Stimulated activated CD4-positive, alpha-beta T cell treated with anti-CD3 and anti-CD28 coated beads, Interleukin-12 subunit alpha, Interleukin-12 subunit beta, amount 100 ng/mL, for 4 hours (primary cell): ENCODE results near the gene VPS13C.

ENCODE experiments used
- DNase-seq: peaks from one replicate; pipeline ENCODE4 v3.0.0-alpha.2; 2020

The VPS13C gene, protein sequence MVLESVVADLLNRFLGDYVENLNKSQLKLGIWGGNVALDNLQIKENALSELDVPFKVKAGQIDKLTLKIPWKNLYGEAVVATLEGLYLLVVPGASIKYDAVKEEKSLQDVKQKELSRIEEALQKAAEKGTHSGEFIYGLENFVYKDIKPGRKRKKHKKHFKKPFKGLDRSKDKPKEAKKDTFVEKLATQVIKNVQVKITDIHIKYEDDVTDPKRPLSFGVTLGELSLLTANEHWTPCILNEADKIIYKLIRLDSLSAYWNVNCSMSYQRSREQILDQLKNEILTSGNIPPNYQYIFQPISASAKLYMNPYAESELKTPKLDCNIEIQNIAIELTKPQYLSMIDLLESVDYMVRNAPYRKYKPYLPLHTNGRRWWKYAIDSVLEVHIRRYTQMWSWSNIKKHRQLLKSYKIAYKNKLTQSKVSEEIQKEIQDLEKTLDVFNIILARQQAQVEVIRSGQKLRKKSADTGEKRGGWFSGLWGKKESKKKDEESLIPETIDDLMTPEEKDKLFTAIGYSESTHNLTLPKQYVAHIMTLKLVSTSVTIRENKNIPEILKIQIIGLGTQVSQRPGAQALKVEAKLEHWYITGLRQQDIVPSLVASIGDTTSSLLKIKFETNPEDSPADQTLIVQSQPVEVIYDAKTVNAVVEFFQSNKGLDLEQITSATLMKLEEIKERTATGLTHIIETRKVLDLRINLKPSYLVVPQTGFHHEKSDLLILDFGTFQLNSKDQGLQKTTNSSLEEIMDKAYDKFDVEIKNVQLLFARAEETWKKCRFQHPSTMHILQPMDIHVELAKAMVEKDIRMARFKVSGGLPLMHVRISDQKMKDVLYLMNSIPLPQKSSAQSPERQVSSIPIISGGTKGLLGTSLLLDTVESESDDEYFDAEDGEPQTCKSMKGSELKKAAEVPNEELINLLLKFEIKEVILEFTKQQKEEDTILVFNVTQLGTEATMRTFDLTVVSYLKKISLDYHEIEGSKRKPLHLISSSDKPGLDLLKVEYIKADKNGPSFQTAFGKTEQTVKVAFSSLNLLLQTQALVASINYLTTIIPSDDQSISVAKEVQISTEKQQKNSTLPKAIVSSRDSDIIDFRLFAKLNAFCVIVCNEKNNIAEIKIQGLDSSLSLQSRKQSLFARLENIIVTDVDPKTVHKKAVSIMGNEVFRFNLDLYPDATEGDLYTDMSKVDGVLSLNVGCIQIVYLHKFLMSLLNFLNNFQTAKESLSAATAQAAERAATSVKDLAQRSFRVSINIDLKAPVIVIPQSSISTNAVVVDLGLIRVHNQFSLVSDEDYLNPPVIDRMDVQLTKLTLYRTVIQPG (N-terminal part only)

DNA sequence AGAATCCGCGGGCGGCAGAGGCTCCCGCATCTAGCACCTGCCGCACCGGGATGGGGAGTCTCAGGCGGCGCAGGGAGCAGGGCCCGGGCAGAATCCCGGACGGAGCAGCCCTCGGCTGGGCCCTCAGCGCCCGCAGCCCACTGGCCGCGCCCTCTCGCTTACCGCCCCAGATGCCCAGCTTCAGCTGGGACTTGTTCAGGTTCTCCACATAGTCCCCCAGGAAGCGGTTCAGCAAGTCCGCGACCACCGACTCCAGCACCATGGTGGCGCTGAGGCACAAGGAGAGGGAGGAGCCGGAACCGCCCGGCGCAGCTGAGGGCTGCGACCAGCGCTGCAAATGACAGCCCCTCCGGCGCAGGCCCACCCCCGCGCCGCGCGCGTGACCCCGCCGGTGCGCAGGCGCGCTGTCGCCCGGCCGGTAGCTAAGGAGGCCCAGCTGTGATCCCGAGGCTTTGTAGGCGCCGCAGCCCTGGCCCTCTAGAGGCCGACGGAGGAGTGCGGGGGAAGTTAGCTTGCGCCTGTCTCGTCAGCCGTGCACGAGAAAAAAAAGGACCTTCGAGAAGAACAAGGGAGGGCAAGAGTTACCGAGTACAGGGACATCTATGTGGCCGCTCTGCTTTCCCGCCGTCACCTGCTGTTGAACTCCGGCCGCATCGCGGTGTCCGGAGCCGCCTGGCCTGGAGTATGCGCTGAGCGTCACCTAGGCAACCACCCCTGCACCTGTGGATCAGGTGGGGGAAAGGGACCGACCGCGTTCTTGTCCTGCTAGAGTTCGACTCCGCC is at the start of gene VPS13C:
Gene VPS13C, minus strand, starts transcription at position 335 of the 783 bp plus-strand sequence. Its CDS starts 73 bp downstream, at position 262.
- peak; percentile 81 for DNase-seq

DNA sequence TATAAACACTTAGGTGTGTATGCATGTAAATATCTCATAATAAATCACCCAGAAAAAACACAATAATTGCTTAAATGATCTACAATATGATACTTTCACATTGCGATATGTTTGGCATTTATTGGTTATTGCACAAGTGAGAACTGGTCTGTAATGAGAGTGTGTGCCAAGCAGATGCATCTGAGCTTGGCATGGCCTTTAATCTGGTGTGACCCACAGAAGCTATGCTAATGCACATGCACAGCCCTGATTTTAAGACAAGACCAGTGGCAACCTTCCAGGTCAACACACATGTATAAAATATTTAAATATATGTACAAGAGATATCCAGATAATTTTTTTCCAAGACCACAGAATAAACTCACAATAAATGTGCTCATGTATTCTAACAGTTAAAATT is 49.2 kb upstream of the VPS13C start:
- no peak for DNase-seq

DNA sequence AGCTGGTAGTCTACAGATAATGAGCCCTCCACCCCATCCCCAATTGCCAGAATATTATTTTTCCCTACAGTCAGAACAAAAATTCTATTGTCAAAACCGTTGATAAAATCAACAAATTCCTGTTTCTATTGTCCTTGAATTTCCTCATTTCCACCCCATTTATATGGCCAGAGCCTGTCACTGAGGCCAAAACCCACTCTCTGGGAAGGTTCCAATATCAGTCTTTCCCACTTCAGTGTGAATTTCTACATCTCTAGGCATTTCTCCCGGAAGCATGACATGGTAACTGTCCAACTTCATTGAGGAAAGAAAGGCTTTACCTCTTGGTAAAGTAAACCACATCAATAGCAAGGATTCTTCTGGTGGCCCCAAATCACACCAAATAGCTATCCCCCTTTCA is 48.2 kb upstream of the VPS13C start:
- DNase-seq: no peak

DNA sequence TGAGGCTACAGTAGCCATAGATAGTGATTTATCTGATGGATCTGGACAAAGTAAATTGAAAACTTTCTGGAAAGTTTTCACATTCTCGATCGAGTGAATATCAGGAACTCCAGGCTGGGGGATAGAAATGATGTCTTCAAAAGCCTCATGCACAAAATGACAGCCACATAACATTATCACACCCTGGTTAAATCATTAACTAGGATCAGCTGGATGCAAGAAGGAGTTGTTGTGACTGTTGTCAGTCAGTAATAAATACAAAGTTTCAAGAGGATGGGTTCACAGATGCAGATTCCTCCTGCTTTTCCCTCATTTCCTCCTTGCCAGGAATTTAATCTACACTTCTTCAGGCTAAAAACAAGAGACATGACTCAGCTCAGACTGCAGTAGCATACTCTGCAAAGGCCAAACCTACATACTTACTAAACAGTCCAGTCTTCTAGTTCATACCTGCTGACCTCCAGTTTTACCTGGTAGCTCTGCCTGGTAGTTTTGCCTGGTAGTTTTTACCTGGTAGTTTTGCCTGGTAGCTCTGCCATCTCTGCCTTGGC is 47.4 kb upstream of the VPS13C start:
- DNase-seq: no peak

DNA sequence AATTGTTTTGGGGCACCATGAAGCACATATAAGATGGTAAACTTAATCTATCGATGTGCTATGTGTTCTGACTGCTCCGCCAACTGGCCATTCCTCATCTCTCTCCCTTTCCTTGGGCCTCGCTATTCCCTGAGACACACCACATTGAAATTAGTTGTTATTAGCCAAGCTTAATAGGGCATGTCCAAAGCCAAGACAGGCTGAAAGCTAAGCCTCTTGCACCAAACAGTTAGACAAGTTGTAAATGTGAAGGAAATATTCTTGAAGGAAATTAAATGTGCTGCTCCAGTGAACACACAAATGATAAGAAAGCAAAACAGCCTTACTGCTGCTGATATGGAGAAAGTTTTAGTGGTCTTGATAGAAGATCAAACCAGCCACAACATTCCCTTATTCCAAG is 45.8 kb upstream of the VPS13C start:
- no peak for DNase-seq

DNA sequence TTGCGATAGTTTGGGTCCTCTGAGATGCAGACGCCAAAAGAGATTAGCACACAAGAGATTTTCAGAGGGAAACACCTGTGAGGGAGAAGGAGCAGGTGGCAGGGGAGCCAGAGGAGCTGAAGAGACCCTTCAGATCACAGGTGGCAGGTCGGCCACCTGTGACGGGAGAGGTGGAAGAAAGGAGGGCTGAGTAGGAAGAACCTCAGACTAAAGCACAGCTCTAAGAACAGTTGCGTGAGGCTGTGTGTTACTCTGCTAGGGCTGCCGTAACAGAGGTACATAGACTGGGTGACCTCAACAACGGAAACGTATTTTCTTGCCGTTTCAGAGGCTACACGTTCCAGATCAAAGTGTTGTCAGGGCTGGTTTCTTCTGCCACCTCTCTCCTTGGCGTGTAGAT is 45.0 kb upstream of the VPS13C start:
- no peak for DNase-seq

DNA sequence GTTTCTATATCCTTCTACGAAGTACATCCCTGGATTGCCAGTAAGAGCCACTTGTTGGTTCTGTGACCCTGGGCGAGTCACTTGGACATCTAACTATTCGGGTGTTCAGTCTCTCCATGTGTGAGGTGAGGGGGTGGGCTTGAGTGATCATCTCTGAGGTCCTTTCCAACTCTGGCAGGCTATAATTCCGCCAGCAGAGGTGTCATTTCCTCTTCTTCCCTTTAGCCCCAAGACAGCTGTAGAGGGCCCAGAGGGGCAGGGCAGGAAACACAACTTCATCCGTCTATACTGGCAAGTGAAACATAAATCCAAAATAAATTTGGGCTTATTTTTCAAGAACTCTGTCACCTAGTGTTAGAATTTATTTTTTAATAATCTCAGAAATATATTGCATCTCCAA is 44.6 kb upstream of the VPS13C start:
- no peak for DNase-seq

DNA sequence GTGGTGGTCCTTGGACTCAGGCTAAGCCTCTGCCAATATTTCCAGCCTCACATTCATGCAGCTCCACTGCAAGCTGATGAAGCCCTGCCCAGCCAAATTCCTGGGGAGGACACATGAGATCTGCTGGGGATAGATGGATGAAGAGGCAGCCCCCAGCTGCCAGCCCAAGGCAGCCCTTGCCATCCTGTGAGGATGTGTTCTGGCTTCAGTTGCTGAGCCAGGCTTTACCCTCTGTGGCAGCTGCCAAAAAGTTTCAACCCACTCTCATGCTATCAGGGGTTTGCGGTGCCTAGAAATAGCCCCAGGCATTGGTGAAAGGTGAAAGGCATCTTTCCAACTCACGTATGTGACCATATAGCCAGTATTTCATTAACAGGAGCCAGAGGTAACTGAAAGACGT is 44.2 kb upstream of the VPS13C start:
- no peak for DNase-seq

DNA sequence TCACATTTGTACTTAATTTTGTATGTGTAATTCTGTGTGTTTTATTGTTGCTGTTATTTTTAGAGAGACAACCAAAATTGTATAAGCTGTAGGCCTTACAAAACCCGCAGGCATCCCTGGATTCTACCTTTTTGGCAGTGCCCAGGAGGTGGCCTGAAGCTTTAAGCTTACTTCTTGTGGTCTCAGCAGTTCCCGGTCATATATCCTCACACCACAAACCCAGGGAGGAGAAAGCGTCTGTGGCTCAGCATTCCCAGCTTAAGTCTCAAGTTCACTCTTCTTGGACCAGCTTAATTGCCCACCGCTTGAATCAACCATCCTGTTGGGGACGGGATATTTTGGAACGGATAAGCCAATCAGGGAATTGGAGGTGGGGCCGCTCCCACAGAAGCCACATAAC is 43.2 kb upstream of the VPS13C start:
- no peak for DNase-seq

DNA sequence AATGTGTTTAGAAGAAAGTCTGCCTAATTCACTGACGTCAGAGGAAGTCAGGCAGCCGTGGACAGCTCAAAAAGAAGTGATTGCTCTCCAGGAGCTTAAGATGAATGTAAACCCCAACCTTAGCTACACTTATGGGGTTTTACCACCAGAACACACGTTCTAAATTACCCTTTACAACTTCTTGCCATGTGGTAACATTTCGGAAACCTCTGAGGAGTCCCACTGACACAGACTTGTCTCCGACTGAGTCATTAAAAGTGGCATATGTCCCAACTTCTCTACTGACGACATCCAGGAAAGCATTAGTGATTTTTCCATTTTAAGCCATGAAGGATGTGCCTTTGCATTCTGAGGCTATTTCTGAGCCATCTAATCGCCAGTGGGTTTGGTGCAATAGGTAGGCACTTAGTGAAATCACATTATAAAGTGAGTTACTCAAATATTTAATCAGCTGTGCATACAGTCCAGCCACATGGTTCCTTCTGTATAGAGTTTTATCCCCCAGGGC is 38.9 kb upstream of the VPS13C start:
- DNase-seq: no peak

DNA sequence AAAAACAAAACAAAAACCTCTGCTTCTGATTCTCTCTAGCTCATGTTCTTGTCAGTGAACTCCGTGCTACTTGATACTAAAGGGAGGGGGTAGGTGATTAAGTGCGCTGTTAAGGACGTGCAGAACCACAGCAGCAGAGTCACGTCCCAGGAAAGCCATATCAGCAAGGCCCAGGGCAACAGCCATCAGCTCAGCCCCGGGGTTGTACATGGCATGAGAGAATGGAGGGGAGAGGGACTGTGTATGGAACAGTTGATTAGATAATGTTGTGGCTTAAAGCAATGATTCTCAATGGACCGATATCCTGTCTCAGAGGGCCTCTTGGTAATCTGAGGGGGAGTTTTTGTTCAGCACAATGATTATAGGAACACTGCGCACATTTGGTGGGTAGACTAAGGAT is 34.1 kb upstream of the VPS13C start:
- DNase-seq: no peak

DNA sequence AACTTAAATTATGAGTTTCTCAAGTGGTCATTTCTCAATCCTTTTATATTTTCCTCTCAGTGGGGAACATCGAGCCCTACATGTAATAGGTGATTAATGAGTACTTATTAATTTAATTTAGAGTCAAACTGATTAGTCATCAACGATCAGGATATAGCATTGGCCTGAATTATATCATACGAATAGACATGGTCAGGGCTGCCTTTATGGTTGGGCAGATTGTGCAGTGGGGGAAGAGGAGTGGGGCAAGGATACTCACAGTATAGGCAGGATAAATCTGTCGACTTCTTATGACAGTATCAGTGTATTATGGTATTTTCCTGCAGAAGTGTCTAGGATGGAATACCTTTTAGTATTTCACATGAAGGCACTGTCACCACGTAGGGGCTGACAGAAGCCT is 33.6 kb upstream of the VPS13C start:
- DNase-seq: no peak

DNA sequence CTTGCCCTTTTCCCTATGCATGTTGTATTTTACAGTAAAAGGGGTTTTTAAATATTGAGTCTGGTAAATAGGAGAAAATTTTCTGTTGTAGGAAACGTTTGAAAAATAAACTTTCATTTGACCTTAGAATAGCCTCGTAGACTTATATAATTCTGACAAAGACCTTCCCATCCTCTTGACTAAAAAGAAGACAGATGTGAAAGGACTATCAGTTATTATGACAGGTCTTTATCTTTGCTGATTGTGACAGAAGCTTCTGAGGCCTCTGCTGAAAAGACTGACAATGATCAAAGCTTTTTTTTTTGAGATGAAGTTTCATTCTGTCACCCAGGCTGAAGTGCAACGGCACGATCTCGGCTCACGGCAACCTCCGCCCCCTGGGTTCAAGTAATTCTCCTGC is 30.7 kb upstream of the VPS13C start:
- no peak for DNase-seq

DNA sequence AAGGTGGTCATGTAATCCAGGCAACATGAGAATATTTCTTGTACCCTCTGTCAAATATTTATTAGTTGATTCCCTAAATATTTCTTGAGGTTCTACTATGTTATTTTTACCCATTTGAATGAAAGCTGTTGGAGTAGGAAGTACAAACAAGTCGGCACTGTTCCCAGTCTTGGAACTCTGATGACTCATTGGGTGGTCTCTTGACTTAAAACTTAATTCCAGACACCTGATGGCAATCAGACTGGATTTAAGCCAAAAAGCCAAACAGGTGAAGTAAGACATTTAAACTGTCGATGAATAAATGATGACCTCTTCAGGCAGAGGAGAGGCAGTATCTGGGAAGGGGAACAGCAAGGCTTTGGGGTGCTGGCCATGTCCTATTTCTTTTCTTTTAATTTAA is 29.4 kb upstream of the VPS13C start:
- DNase-seq: no peak

DNA sequence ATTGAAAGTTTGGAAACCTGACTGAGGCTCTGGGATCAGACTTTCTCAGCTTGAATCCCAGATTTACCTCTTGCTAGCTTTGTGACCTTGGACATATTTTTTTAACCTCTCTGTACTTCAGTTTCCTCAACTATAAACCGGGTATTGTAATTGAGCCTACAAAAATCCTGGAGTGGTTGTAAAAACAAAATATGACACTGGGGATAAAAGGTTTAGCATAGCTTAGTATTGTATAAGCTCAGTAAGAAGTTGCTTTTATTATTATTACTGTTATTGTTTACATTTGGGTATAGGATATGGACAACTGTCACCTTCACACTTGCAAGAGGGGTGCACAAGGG is 28.1 kb upstream of the VPS13C start:
- no peak for DNase-seq

DNA sequence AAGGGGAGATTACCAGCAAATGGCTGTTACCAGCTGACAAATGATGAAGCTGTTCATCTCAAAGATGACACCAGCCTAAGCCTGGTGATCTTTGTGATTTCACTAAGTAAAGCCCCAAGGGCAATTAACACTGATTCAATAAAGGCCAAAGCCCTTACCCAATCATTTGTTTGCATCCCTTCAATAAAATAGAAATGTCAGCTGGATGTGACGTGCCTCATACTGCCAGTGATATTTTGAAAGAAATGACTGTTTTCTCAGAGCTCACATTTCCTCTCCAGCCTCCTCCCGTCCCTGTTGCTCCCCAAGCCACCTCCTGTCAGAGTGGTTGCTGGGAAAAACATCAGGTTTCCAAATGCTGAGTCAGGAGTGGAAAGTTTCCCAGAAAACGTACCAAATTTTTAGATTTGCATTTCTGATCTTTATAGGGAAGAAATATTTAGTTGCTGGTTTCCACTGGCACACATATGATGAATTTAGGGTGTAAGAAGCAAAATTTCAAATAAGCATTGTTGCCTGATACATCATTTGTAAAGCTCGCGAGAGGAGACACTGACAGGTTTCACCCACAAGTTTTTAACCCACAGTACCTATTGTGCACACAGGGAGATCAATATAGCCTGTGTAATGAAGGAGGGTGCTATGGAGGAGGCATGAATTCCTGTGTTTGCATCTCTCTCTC is 27.6 kb upstream of the VPS13C start:
- DNase-seq: no peak

DNA sequence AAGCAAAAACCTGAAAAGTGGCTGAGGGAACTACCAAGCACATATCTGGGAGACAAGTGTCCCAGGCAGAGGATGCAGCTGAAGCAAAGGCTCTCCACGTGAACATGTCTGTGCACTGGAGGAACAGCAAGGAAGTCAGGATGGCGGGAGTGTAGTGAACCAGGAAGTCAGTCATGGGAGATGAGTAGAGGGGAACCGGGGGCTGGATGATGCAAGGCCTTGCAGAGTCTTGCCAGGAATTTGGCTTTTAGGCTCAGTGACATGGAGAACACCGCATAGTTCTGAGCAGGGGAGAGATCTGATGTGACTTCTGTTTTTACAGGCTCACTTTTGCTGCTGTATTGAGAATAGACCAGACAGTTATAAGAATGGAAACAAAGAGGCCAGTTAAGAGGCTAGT is 25.5 kb upstream of the VPS13C start:
- no peak for DNase-seq

DNA sequence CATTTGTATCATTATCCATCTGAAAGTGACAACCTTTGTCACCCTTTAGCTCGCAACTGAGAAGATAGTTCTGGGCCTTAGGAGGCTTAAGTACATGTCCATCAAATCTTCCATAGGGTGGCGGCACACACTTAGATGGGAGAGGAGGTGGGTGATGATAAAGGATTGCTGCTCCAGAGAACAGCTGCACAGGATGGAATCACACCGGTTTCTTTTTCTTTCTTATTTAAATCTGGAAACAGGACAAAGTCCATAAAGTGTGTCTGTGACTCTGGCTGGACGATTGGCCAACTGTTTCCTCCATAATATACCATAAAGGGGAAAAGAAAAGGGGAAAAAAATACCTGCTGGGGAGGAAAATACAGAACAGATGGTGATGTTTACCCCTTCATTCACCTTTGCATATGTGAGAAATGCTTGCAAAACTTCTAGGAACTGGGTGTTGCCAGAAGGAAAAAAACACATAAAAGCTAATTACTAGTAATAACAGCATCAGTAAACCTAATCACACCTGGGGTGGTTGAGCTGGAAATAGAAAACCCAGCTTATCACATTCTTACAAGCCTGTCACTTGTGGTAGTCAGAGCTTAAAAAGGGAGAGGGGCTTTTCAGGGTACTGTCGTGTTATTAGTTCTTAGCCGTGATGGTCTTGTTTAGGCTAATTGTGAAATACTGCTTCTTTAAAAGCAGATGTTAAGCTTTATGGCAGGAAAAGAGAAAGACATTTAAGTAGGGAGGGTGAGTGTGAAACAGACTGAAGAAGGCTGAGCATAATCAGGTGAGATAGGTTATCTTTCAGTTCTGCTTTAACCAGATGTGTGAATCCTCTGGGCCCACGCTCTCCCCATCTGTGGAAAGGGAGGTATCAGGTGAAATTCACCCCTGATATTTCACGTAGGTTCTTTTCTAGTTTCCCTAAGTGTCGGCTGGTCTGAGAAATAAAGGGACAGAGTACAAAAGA is 23.2 kb upstream of the VPS13C start:
- DNase-seq: no peak

DNA sequence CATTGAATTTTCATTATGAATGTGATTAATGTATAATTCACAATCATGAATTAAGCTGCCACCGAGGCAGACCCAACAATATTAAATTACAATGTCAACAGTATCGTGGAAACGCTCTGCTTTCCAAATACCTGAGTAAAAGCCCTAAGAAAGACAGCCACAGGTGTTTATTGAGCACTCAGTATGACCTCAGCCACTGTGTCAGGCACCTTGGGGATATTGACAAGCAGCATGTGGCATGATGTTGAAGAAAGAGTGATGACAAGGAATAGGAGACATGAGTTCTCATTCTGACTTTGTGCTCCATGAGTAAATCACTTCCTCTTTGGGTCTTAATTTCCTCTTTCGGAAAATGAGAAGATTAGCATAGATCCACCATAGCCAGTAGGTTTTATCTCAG is 19.3 kb upstream of the VPS13C start:
- no peak for DNase-seq

DNA sequence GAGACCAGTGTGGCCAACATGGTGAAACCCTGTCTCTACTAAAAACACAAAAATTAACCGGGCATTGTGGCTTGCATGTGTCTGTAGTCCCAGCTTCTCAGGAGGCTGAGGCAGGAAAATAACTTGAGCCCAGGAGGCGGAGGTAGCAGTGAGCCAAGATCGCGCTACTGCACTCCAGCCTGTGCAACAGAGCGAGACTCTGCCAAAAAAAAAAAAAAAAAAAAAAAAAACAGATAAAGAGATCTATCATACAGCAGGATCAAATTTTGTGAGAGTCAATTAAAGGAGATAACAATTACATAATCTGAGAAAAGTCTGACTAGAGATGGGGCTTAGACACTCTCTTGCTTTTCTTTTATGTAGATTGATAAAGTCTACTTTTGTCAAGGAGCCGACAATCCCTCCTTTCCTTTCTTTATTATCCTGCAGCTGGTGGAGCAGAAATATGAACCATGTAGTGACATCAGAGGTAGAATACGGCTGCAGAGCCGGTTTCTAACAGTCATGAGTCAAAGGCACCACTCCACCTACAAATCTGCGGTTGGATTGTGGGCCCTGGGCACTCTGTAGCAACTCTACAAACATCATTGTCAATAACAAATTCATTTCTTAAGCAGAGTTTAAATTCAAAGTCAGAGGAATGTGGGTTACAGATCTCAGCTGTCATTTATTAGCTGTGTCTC is 15.5 kb upstream of the VPS13C start:
- DNase-seq: no peak
